Dendritic cell treated with granulocyte-macrophage colony-stimulating factor and Interleukin-4, amounts not matched to agents 40 ng/mL and 50 ng/mL, for 4 days (primary cell): Measurements from ENCODE around the gene CRMP1.

Source experiments
- H3K27ac Mint-ChIP-seq: one replicate; pipeline ENCODE4 v1.8.0; 2022; ENCODE audit warnings: mild to moderate bottlenecking, mixed read lengths
- H3K27me3 Mint-ChIP-seq: one replicate; pipeline ENCODE4 v1.8.0; 2022; ENCODE audit warnings: mild to moderate bottlenecking, mixed read lengths
- H3K36me3 Mint-ChIP-seq: one replicate; pipeline ENCODE4 v1.8.0; 2022; ENCODE audit warnings: low read depth, mixed read lengths
- H3K4me1 Mint-ChIP-seq: one replicate; pipeline ENCODE4 v1.8.0; 2022; ENCODE audit warnings: low read depth, mixed read lengths
- H3K4me3 Mint-ChIP-seq: one replicate; pipeline ENCODE4 v1.8.0; 2022; ENCODE audit warnings: mild to moderate bottlenecking, moderate library complexity, mixed read lengths
- H3K9me3 Mint-ChIP-seq: one replicate; pipeline ENCODE4 v1.8.0; 2022; ENCODE audit warnings: mixed read lengths
- intact Hi-C: fragments of 100-400 bp; cut with micrococcal nuclease; formaldehyde crosslinking; loops from one replicate; pipeline ENCODE4 v1.15.0; 2022

The CRMP1 gene

DNA sequence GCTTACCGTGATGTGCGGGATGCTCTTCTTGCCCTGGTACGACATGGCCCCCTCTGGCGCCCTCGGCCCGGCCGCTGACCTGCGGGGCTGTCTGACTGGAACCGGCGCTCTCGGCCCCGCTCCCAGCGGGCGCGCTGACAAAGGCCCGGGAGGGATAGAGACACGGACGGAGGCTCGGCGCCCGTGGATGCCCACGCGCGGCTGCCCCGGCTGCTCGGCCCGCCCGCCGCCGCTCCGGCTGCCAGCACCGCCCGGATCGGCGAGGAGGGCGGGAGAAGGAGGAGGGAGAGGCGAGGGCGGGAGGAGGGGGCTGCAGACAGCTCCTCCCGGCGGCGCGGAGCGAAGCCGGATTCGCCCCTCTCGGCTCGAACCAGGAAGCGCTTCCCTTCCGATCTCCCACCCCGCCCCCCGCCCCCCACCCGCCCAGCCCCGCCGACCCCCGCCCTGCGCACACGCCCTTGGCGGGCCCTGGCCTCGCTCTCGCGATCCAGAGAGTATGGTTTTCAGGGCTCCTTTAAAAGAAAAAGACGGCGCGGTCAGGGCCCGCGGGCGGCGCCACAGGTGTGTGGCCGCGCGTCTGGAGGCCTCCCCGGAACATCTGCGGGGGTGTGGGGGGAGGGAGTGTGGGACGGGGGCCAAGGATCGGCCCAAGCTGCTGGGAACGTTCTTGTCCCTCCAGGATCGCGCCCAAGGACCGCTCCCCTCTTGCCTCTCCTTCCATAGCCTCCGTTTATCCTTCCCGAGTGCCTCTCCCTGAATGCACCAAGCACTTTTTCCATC, 4.5 kb downstream of the CRMP1 start:
- Mint-ChIP-seq H3K4me3 (no peak overlapping the region), H3K27ac (no peak overlapping the region), H3K36me3 (no peaks in the 10 kb centered on the region), H3K9me3 (no peaks in the 10 kb centered on the region), H3K4me1 (no peaks in the 10 kb centered on the region), H3K27me3 (peaks cover 69% of the 10 kb centered on the region)
- intact Hi-C loops: no loop called here

DNA sequence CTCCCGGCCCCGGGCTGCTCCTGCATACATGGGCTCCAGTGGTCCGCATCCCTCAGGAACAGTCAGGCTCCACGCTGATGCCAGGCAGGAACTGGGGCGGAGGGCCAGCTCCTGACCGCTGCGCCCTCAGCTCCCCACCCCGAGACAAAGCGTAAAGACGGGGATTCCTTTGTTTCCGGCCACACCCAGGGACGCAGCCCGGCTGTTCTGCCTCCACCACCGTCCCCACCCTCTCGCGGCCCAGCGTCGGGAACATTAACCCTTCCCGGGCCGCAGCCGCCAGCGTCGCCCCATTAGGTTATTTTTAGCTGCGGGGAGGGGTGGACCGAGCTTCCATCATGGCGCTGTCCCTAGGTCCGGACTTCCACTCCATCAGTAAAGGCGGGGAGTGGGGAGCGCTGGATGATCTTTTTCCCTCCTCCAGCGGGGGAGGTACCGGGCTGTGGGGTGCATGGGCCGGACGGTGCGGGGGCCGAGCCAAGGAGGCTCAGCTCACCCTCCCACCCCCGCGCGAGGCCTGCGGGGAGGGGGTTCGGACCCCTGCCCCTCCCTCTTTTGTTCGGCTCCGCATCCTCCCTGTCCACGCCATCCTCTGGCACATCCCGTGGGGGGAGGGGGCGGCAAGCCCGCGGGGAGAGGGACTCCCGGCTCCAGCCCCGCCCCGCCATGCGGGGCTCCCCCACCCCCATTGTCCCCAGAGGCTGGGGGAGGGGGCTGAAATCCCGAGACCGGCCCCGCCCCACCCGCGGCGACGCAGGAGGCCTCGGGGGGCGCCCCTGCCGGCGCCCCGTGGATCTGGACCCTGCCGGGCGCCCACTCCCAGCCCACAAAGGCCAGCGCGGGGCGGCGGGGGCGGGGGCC, 5.3 kb downstream of the CRMP1 start:
- Mint-ChIP-seq H3K4me1 (no peaks in the 10 kb centered on the region), H3K27ac (no peak overlapping the region), H3K36me3 (no peaks in the 10 kb centered on the region), H3K27me3 (peaks cover 70% of the 10 kb centered on the region), H3K4me3 (no peak overlapping the region), H3K9me3 (no peaks in the 10 kb centered on the region)
- intact Hi-C loops: no loop called here

DNA sequence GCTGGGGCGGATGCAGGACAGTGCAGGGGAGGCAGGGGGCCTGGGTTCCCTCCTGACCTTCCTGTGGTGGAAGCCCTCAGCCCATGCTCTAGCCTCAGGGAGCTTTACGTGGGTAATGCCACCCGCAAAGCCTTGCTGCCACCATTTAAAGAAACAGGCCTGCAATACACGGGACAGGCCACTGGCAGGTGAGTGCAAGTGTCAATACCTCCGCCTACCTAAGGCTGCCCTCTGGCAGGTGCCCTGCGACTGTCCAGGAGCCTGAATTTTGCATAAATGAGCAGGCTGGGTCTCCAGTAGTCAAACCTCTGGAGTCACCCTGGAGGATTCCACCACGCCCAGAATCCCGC, 5.9 kb downstream of the CRMP1 start:
- H3K4me1 Mint-ChIP-seq: no peaks in the 10 kb centered on the region
- H3K4me3 Mint-ChIP-seq: no peak overlapping the region
- intact Hi-C loops: no loop called here
- H3K9me3 Mint-ChIP-seq: no peaks in the 10 kb centered on the region
- H3K27me3 Mint-ChIP-seq: peaks cover 68% of the 10 kb centered on the region
- H3K27ac Mint-ChIP-seq: no peak overlapping the region
- no peaks in the 10 kb centered on the region for H3K36me3 Mint-ChIP-seq

DNA sequence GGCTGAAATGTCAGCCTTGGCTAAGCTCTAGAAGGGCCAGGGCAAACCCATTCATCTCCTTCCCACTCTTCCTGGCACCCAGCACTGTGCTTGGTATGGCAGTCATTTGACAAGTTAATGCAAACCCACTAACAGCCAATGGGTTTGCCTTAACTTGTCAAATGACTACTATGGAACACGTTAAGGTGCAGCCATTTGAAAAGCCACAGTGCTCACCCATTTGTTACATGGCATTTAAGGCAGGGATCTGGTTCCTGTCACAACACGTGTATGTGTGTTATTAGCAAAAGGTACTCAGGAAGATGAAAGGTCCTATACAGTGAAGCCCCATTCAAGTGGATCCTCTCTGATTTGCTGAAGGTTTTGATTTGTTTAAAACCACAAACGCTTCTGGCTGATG, 7.2 kb downstream of the CRMP1 start:
- H3K27me3 Mint-ChIP-seq: peaks cover 55% of the 10 kb centered on the region
- H3K27ac Mint-ChIP-seq: no peak overlapping the region
- H3K4me1 Mint-ChIP-seq: no peaks in the 10 kb centered on the region
- no peaks in the 10 kb centered on the region for H3K9me3 Mint-ChIP-seq
- intact Hi-C loops: no loop called here
- H3K36me3 Mint-ChIP-seq: no peaks in the 10 kb centered on the region
- H3K4me3 Mint-ChIP-seq: no peak overlapping the region

DNA sequence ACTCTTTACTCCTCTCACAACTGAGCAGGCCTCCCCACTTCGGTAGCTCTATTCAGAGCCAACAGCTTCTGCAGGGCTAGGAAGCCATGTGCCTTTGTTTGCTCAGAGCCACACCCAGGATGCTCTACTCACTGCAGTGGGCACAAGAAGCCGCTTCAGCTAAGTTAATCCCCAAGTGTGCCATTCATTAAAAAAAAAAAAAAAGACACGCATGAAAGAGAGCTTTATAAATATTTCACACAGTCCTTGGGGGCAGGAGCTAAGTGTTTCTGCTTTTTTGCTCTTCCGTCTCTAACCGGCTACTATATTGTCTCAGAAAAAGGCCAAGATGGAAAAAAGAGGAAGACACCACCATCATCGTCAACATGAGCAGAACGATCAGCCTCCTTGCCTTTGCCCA, 8.1 kb downstream of the CRMP1 start:
- intact Hi-C loops: no loop called here
- Mint-ChIP-seq H3K27me3 (peaks cover 47% of the 10 kb centered on the region), H3K4me1 (no peaks in the 10 kb centered on the region), H3K9me3 (no peaks in the 10 kb centered on the region), H3K36me3 (no peaks in the 10 kb centered on the region), H3K4me3 (no peak overlapping the region), H3K27ac (no peak overlapping the region)

DNA sequence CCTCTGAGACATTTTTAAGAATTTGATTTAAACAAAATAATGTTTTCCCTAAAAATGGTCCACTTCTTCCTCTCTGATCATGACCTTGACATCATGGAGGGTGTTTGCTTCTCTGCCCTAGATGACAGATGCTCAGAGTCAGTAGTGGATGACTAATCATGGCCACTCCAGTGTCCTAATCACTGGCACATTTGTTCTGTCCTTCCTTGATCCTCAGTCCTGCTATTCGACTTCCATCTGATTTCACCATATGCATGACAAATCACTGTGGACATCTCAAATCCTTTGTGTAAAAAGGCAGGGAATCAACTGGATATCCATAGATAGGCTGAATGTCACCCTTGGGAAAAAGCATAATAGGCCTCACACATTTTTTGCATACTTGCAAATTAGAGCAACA, 9.0 kb downstream of the CRMP1 start:
- no peaks in the 10 kb centered on the region for H3K9me3 Mint-ChIP-seq
- no peaks in the 10 kb centered on the region for H3K36me3 Mint-ChIP-seq
- H3K4me1 Mint-ChIP-seq: no peaks in the 10 kb centered on the region
- H3K4me3 Mint-ChIP-seq: no peak overlapping the region
- intact Hi-C loops: no loop called here
- peaks cover 43% of the 10 kb centered on the region for H3K27me3 Mint-ChIP-seq
- H3K27ac Mint-ChIP-seq: no peak overlapping the region

DNA sequence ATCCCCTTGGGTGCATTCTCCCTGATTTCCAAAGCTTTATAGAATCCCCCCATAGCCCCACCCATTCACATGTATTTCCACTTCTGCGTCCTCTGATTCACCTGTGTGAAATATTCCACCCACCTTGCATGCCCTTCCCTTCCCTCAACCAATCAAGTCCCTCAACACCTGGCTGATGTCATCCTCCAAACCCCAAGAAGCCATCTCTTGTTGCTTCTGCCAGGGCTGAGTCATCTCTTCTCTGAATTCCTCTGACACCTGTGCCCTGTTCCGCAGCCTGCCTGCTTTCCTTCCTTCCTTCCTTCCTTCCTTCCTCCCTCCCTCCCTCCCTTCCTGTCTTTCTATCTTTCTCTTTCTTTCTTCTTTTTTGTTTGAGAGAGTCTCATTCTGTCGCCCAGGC, 9.9 kb downstream of the CRMP1 start:
- H3K27me3 Mint-ChIP-seq: peaks cover 40% of the 10 kb centered on the region
- no peaks in the 10 kb centered on the region for H3K9me3 Mint-ChIP-seq
- H3K36me3 Mint-ChIP-seq: no peaks in the 10 kb centered on the region
- no peaks in the 10 kb centered on the region for H3K4me1 Mint-ChIP-seq
- no peak overlapping the region for H3K4me3 Mint-ChIP-seq
- intact Hi-C loops: no loop called here
- H3K27ac Mint-ChIP-seq: no peak overlapping the region

DNA sequence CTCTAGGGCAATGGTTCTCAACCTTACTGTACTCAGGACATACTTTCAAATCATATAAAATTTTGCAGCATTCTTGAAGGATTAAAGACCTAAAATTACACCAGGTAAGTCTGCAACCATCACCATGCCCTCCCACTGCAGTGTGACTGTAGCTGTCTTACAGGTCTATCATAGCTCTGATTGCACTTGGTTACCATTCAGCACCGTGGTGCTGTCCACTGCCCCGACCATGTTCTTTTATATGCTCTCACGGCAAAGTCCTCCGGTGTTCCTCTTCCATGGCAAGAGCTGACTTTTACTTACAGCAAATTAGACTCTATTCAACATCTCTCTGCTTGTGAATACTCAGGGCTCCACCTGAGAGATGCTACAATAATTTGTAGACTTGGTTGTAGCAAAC, 11.5 kb downstream of the CRMP1 start:
- Mint-ChIP-seq H3K36me3 (no peaks in the 10 kb centered on the region), H3K27me3 (peaks cover 27% of the 10 kb centered on the region), H3K9me3 (no peaks in the 10 kb centered on the region), H3K27ac (no peak overlapping the region), H3K4me3 (no peak overlapping the region), H3K4me1 (no peaks in the 10 kb centered on the region)
- intact Hi-C loops: no loop called here

DNA sequence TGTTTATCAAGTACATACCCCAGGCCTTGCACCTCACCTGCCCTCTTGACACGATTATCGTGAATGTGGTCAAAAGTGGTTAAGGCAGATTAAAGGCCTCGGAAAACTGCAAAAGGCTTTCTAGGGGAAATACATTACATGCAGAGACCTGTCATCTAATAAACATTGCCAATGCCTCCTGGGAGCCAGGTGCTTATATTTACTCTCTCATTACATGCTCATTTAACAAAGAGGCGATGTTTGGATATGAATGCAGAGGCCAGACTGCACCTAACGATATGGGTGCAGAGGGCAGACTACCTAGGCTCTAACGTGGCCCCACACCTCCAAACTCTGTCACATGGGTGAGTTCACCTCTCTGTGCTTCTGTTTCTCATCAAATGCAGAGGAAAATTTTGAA, 14.5 kb downstream of the CRMP1 start:
- Mint-ChIP-seq H3K4me3 (no peak overlapping the region), H3K4me1 (no peaks in the 10 kb centered on the region), H3K36me3 (no peaks in the 10 kb centered on the region), H3K27ac (no peak overlapping the region), H3K9me3 (no peaks in the 10 kb centered on the region), H3K27me3 (peaks cover 12% of the 10 kb centered on the region)
- intact Hi-C loops: no loop called here

DNA sequence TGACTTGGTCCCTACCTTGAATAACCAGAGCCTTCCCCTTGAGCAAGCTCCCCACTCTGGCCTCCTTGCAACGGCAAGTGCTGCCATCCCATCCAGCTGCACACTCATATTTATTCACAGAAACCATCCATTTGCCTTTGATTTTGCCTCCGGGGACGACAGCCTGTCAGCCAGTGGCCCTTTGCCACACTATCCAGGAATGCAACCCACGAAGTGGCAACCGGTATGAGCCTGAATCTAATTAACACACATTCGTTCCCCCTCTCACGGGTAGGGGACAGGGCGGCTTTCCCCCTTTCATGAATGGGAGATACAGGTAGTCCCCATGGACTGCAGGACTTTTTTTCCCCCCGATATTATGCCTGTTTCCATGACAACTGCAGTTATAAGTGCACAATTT, 15.5 kb downstream of the CRMP1 start:
- no peak overlapping the region for H3K4me3 Mint-ChIP-seq
- H3K27ac Mint-ChIP-seq: no peak overlapping the region
- no peaks in the 10 kb centered on the region for H3K9me3 Mint-ChIP-seq
- no peaks in the 10 kb centered on the region for H3K36me3 Mint-ChIP-seq
- intact Hi-C loops: no loop called here
- H3K4me1 Mint-ChIP-seq: no peaks in the 10 kb centered on the region
- peaks cover 7% of the 10 kb centered on the region for H3K27me3 Mint-ChIP-seq

DNA sequence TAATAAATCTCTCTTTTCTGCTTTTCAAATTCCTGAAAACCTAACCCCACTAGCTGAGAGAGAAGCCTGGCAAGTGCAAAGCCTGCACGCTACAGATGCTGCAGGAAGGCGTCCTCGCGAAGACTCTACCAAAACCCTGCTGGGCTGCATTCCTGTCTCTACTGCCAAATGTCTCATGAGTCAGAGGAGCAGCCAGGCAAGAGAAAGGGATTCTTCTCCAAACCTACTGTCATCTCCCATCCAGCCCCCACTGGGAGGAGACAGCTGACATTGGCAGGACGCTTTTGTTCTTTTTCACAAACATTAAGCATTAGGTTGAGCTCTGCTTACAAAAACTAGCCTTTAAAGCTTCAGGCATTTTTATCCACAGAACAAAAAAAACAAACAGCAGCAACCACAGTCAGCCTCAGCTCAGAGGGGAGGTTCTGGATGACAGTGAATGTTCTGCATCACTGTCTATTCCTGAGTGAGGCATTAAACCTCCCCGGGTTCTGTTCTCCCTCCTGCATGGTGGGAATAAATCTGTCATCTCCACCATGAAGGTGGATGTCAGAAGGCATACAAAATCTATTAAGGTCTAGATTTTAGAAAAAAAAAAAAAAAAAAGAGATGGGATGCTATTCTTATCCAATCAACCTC, 18.0 kb downstream of the CRMP1 start:
- Mint-ChIP-seq H3K27me3 (peaks cover 19% of the 10 kb centered on the region), H3K27ac (no peak overlapping the region), H3K4me1 (no peaks in the 10 kb centered on the region), H3K9me3 (no peaks in the 10 kb centered on the region), H3K36me3 (no peaks in the 10 kb centered on the region), H3K4me3 (no peak overlapping the region)
- intact Hi-C loops: no loop called here

DNA sequence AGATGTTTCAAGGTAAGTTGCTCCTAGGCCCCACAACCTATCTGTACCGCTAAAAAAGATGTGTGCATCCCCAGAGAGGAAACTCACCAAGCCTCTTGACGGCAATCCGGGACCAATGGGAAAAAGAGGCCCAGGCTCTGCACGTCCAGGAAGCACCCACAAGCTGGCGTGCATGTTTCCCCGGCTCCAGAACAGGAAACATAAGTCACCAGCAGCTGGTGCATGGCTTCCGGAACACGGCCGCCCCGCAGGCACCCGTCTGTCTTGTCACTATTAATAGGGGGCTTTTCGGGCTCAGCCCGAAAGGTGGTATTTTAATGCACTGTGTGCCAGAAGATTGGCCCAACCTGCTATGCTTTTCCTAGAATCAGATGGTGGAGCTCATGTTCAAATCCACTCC, 22.2 kb downstream of the CRMP1 start:
- Mint-ChIP-seq H3K4me3 (no peak overlapping the region), H3K36me3 (no peaks in the 10 kb centered on the region), H3K9me3 (no peaks in the 10 kb centered on the region), H3K27ac (no peak overlapping the region), H3K27me3 (peaks cover 25% of the 10 kb centered on the region), H3K4me1 (peaks cover 6% of the 10 kb centered on the region)
- intact Hi-C loops: no loop called here

DNA sequence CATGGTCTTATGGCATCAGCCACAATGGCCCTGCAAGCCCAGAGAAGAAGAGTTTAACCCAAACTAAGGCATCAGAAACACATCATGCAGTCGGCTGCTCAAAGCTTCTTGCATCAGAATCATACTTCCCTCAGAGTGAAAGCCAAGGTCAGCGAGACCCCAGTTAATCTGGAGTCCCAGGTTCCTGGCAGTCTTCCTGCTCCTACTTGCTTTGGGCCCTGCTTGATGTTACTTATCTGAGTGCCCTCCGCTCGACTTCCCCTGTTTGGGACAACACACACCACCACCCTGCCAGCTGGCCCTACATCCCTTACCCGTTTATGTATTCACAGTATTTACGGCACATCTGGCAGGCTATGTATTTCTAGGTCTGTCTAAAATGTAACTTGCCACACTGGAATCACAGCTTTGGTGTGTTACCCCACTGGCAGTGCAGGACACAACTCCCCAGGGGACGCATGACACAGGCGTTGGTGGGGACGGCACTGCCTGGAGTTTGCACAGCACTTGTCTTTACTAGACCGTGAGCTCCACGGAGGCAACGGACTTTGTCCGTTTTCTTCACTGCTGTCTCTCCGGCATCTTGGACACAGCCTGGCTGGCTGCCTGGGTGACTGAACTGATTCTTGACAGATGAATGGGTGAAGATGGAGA, 22.8 kb downstream of the CRMP1 start:
- H3K36me3 Mint-ChIP-seq: no peaks in the 10 kb centered on the region
- H3K4me1 Mint-ChIP-seq: peaks cover 6% of the 10 kb centered on the region
- intact Hi-C loops: no loop called here
- H3K9me3 Mint-ChIP-seq: no peaks in the 10 kb centered on the region
- no peak overlapping the region for H3K27ac Mint-ChIP-seq
- no peak overlapping the region for H3K4me3 Mint-ChIP-seq
- peaks cover 25% of the 10 kb centered on the region for H3K27me3 Mint-ChIP-seq

DNA sequence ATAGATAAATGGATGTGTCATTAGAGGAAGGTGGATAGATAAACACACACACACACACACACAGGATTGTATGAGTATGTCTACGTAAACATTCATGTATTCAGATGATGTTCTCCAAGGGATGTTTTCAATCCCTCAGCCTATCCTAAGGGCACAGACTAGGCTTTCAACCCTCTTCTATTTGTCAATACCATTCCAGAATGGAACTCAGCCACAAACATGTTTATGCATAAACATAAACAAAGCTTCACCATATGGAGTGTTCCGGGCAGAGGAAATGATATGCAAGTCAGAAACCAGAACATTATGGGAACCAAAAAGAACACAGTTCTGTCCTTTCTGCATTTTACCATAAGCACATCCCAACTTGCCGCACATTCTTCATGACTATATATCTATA, 25.0 kb downstream of the CRMP1 start:
- H3K9me3 Mint-ChIP-seq: no peaks in the 10 kb centered on the region
- H3K4me1 Mint-ChIP-seq: peaks cover 6% of the 10 kb centered on the region
- H3K4me3 Mint-ChIP-seq: no peak overlapping the region
- peaks cover 29% of the 10 kb centered on the region for H3K27me3 Mint-ChIP-seq
- intact Hi-C loops: no loop called here
- H3K27ac Mint-ChIP-seq: no peak overlapping the region
- H3K36me3 Mint-ChIP-seq: no peaks in the 10 kb centered on the region
